H9 (cell line): ENCODE results near the gene ANO2. TPM values are rescaled to one million over a fixed set of nuclear protein-coding genes. Genes with fewer than 3 reads are reported as not detected.

Experiments
- DNase-seq: peaks from one replicate; pipeline ENCODE4 v3.0.0-alpha.2; 2017
- H2AFZ ChIP-seq: one replicate; pipeline ENCODE4 v1.6.1; 2013; ENCODE audit warnings: mild to moderate bottlenecking, low read length, control low read depth, moderate library complexity
- H2AK5ac ChIP-seq: 2 replicates; pipeline ENCODE4 v1.6.1; 2013; ENCODE audit warnings: low read length, control low read depth, mixed read lengths; ENCODE audit not compliant: insufficient read length
- H2BK120ac ChIP-seq: one replicate; pipeline ENCODE4 v1.6.1; 2013; ENCODE audit warnings: low read depth, mild to moderate bottlenecking, low read length, control low read depth, inconsistent platforms; ENCODE audit not compliant: poor library complexity, severe bottlenecking
- H2BK12ac ChIP-seq: 2 replicates; pipeline ENCODE4 v1.6.1; 2013; ENCODE audit warnings: low read length, control low read depth, mixed read lengths, low read depth; ENCODE audit not compliant: insufficient read length
- H2BK15ac ChIP-seq: 2 replicates; pipeline ENCODE4 v1.6.1; 2013; ENCODE audit warnings: low read depth, low read length, control low read depth
- H2BK20ac ChIP-seq: one replicate; pipeline ENCODE4 v1.6.1; 2013; ENCODE audit warnings: low read depth, mild to moderate bottlenecking, low read length, control low read depth, inconsistent platforms; ENCODE audit not compliant: poor library complexity, severe bottlenecking
- H2BK5ac ChIP-seq: 2 replicates; pipeline ENCODE4 v1.6.1; 2013; ENCODE audit warnings: low read length, control low read depth, mixed read lengths; ENCODE audit not compliant: insufficient read length
- H3K14ac ChIP-seq: 2 replicates; pipeline ENCODE4 v1.6.1; 2013; ENCODE audit warnings: low read length, control low read depth; ENCODE audit not compliant: insufficient read depth
- H3K18ac ChIP-seq: 2 replicates; pipeline ENCODE4 v1.6.1; 2013; ENCODE audit warnings: low read depth, mild to moderate bottlenecking, mixed read lengths, low read length, control low read depth; ENCODE audit not compliant: insufficient read length
- H3K23ac ChIP-seq: 2 replicates; pipeline ENCODE4 v1.6.1; 2013; ENCODE audit warnings: low read length, control low read depth, mixed read lengths, low read depth; ENCODE audit not compliant: insufficient read length
- H3K23me2 ChIP-seq: 2 replicates; pipeline ENCODE4 v1.6.1; 2013; ENCODE audit warnings: low read depth, mild to moderate bottlenecking, mixed read lengths, low read length, control low read depth; ENCODE audit not compliant: insufficient read length, poor library complexity, severe bottlenecking
- H3K27ac ChIP-seq: 2 replicates; pipeline ENCODE4 v1.5.1; 2013; ENCODE audit warnings: low read length, control low read depth, mixed read lengths, low read depth; ENCODE audit not compliant: insufficient read length
- H3K27me3 ChIP-seq: 2 replicates; pipeline ENCODE4 v1.6.1; 2013; ENCODE audit warnings: low read length, control low read depth, inconsistent platforms; ENCODE audit not compliant: insufficient read depth
- H3K4ac ChIP-seq: 2 replicates; pipeline ENCODE4 v1.6.1; 2013; ENCODE audit warnings: low read depth, mild to moderate bottlenecking, control low read depth, inconsistent platforms, low read length, moderate library complexity
- H3K4me1 ChIP-seq: 2 replicates; pipeline ENCODE4 v1.6.1; 2013; ENCODE audit warnings: low read length, control low read depth, inconsistent platforms; ENCODE audit not compliant: insufficient read depth
- H3K4me2 ChIP-seq: 2 replicates; pipeline ENCODE4 v1.6.1; 2013; ENCODE audit warnings: low read length, control low read depth, mixed read lengths; ENCODE audit not compliant: insufficient read length, insufficient read depth
- H3K56ac ChIP-seq: 2 replicates; pipeline ENCODE4 v1.6.1; 2013; ENCODE audit warnings: low read depth, mild to moderate bottlenecking, mixed read lengths, low read length, control low read depth; ENCODE audit not compliant: insufficient read length
- H3K79me1 ChIP-seq: 2 replicates; pipeline ENCODE4 v1.6.1; 2013; ENCODE audit warnings: low read depth, mild to moderate bottlenecking, moderate library complexity, low read length, control low read depth, inconsistent platforms; ENCODE audit not compliant: insufficient read depth, poor library complexity, severe bottlenecking
- H3K79me2 ChIP-seq: 2 replicates; pipeline ENCODE4 v1.6.1; 2013; ENCODE audit warnings: low read length, control low read depth, inconsistent platforms; ENCODE audit not compliant: insufficient read depth
- H3K9ac ChIP-seq: 2 replicates; pipeline ENCODE4 v1.6.1; 2013; ENCODE audit warnings: low read length, control low read depth, mixed read lengths; ENCODE audit not compliant: insufficient read length; ENCODE audit errors: extremely low read depth
- H3K9me3 ChIP-seq: one replicate; pipeline ENCODE4 v1.6.1; 2013; ENCODE audit warnings: low read depth, low read length, inconsistent platforms; ENCODE audit not compliant: control insufficient read depth
- H3T11ph ChIP-seq: one replicate; pipeline ENCODE4 v1.6.1; 2013; ENCODE audit warnings: mild to moderate bottlenecking, low read length, control low read depth, inconsistent platforms
- H4K20me1 ChIP-seq: one replicate; pipeline ENCODE4 v1.6.1; 2013; ENCODE audit not compliant: control insufficient read depth, insufficient read length, insufficient read depth
- H4K5ac ChIP-seq: 2 replicates; pipeline ENCODE4 v1.6.1; 2013; ENCODE audit warnings: low read depth, mild to moderate bottlenecking, mixed read lengths, low read length, control low read depth; ENCODE audit not compliant: insufficient read length
- H4K8ac ChIP-seq: replicated peaks from 2 replicates; pipeline ENCODE4 v1.6.1; 2013; ENCODE audit warnings: low read length, control low read depth, mixed read lengths, low read depth; ENCODE audit not compliant: insufficient read length
- H4K91ac ChIP-seq: 2 replicates; pipeline ENCODE4 v1.6.1; 2013; ENCODE audit warnings: low read depth, mild to moderate bottlenecking, moderate library complexity, mixed read lengths, low read length, control low read depth; ENCODE audit not compliant: insufficient read length
- H3K27ac Mint-ChIP-seq, 3 experiments: 2 replicates in 2 of 3; 3 replicates in 1 of 3; pipeline ENCODE4 v1.8.0; 2020 to 2021; ENCODE audit warnings: mixed read lengths in 3 of 3, mild to moderate bottlenecking in 1 of 3, moderate library complexity in 1 of 3
- H3K27me3 Mint-ChIP-seq: 2 replicates; pipeline ENCODE4 v1.8.0; 2021; ENCODE audit warnings: low read depth, mild to moderate bottlenecking, moderate library complexity, mixed read lengths
- H3K36me3 Mint-ChIP-seq, 3 experiments: 2 replicates in 2 of 3; 3 replicates in 1 of 3; pipeline ENCODE4 v1.8.0; 2020 to 2021; ENCODE audit warnings: low read depth in 3 of 3, mixed read lengths in 3 of 3; ENCODE audit not compliant: insufficient read depth in 1 of 3
- H3K4me1 Mint-ChIP-seq, 2 experiments: 2 replicates each; pipeline ENCODE4 v1.8.0; 2020; ENCODE audit warnings: mixed read lengths in 2 of 2
- H3K4me3 Mint-ChIP-seq, 2 experiments: 2 replicates in 1 of 2; 3 replicates in 1 of 2; pipeline ENCODE4 v1.8.0; 2020 to 2021; ENCODE audit warnings: mild to moderate bottlenecking in 2 of 2, mixed read lengths in 2 of 2, moderate library complexity in 1 of 2
- H3K9me3 Mint-ChIP-seq, 2 experiments: 2 replicates in 1 of 2; 3 replicates in 1 of 2; pipeline ENCODE4 v1.8.0; 2020; ENCODE audit warnings: mild to moderate bottlenecking in 2 of 2, mixed read lengths in 2 of 2, moderate library complexity in 1 of 2
- WGBS: extraction: QIAGEN DNeasy Blood & Tissue Kit; methylation state at CpG from one replicate; pipeline ENCODE4 v1.1.7; 2013; ENCODE audit warnings: missing lambda C conversion rate, low lambda C conversion rate, mixed read lengths; ENCODE audit not compliant: insufficient read length; ENCODE audit errors: extremely low coverage; 5-methylcytosine and 5-hydroxymethylcytosine counted together
- total RNA-seq: library from RNA; stranded (reverse); gene quantifications from 2 replicates; pipeline ENCODE4 v1.2.1, GENCODE V29; 2021
- TF ChIP-seq, protein P1 (sequence below): fragments of 200-600 bp; sonication (generic); conservative IDR thresholded peaks from 3 replicates; pipeline ENCODE4 v1.8.0; 2021; ENCODE audit warnings: antibody characterized with exemption, mild to moderate bottlenecking

ANO2 gene
- total RNA-seq, 1 experiment from 2014 or later = 3.8 TPM

DNA sequence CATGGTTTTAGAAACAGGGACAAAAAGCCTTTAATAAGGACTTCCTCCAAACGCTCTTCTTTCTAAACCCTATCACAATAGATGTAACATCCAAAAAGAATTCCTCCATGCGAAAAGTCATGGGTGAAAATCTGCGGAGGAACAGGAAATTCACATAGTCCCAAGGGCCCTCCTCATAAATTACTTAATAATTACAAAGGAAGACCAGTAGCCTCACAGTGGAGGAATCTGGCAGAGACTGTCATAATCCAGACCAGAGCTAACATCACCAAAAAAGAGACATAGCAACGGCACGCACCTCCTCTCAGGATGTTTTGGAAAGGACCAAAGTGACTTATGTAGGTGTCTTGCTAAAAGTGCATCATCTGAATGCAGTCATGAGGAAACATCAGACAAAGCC is 165.7 kb downstream of the ANO2 start:
- Histone ChIP-seq H2BK5ac (no peak overlapping the region), H3K9ac (no peak overlapping the region), H3K4me1 (no peaks in the 10 kb centered on the region), H2BK120ac (no peak overlapping the region), H3K79me2 (no peaks in the 10 kb centered on the region), H3K23ac (no peak overlapping the region), H4K20me1 (no peaks in the 10 kb centered on the region), H2AK5ac (no peak overlapping the region), H2AFZ (no peak overlapping the region), H4K5ac (no peak overlapping the region), H3K27me3 (no peaks in the 10 kb centered on the region), H2BK12ac (no peak overlapping the region), H2BK15ac (no peak overlapping the region), H3K27ac (no peak overlapping the region), H3K18ac (no peak overlapping the region), H3K14ac (no peak overlapping the region), H4K91ac (no peak overlapping the region), H4K8ac (no peak overlapping the region), H2BK20ac (no peak overlapping the region), H3K4me2 (no peak overlapping the region), H3T11ph (no peak overlapping the region), H3K56ac (no peak overlapping the region), H3K4ac (no peak overlapping the region), H3K79me1 (no peaks in the 10 kb centered on the region), H3K9me3 (no peaks in the 10 kb centered on the region), H3K23me2 (no peaks in the 10 kb centered on the region)
- Mint-ChIP-seq H3K4me3 (no peak overlapping the region), H3K36me3 (no peaks in the 10 kb centered on the region), H3K27me3 (no peaks in the 10 kb centered on the region; the same call in 1 of the 2 replicates), H3K27ac (no peak overlapping the region), H3K4me1 (no peaks in the 10 kb centered on the region), H3K9me3 (no peaks in the 10 kb centered on the region)
- no CpG with 5 or more reads among the region's 5 CpGs for WGBS
- DNase-seq = no peak
- TF ChIP-seq, protein P1, sequence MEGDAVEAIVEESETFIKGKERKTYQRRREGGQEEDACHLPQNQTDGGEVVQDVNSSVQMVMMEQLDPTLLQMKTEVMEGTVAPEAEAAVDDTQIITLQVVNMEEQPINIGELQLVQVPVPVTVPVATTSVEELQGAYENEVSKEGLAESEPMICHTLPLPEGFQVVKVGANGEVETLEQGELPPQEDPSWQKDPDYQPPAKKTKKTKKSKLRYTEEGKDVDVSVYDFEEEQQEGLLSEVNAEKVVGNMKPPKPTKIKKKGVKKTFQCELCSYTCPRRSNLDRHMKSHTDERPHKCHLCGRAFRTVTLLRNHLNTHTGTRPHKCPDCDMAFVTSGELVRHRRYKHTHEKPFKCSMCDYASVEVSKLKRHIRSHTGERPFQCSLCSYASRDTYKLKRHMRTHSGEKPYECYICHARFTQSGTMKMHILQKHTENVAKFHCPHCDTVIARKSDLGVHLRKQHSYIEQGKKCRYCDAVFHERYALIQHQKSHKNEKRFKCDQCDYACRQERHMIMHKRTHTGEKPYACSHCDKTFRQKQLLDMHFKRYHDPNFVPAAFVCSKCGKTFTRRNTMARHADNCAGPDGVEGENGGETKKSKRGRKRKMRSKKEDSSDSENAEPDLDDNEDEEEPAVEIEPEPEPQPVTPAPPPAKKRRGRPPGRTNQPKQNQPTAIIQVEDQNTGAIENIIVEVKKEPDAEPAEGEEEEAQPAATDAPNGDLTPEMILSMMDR = no peak
